Measurements from ENCODE around the gene TUBB4A. TPM values are rescaled to one million over a fixed set of nuclear protein-coding genes. Genes with fewer than 3 reads are reported as not detected.

TUBB4A gene
- total RNA-seq, 1 donor from 2014 or later, result 2.4 TPM

DNA sequence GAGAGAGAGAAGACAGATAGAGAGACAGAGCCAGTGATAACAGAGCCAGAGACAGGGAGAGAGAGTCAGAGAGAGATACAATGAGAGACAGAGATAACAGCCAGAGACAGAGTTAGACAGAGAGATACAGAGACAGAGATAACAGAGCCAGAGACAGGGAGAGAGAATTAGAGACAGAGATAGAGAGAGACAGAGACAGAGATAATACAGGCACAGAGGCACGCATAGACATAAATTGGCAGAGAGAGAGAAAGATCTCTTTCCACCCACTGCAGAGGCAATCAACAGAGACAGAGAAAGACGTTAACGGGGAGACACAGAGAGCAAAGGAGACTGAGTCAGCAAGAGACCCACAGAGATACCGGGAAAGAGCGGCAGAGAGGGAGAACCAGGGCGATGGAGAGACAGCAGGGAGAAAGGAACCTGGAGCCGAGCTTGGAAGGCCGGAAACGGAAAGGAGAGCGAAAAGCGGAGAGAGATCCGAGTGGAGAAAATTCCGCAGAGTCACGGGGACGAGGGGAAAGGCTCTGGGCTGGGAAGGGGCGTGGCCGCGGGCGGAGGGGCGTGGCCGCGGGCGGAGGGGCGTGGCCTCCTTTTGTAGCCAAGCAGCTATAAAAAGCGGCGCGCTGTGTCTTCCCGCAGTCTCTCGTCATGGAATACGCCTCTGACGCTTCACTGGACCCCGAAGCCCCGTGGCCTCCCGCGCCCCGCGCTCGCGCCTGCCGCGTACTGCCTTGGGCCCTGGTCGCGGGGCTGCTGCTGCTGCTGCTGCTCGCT is 28.5 kb upstream of the TUBB4A start, which contains the start of gene TNFSF9:
Gene TNFSF9 (plus strand): TSS at position 641 of the 777 bp plus-strand sequence. CDS start 11 bp downstream, at position 652.
- DNase-seq (ENCODE audit: low spot score), result peak; percentile 92
- peaks cover 47% of the 10 kb centered on the region for H3K27me3 Mint-ChIP-seq (ENCODE audit: insufficient read depth, low read depth)

DNA sequence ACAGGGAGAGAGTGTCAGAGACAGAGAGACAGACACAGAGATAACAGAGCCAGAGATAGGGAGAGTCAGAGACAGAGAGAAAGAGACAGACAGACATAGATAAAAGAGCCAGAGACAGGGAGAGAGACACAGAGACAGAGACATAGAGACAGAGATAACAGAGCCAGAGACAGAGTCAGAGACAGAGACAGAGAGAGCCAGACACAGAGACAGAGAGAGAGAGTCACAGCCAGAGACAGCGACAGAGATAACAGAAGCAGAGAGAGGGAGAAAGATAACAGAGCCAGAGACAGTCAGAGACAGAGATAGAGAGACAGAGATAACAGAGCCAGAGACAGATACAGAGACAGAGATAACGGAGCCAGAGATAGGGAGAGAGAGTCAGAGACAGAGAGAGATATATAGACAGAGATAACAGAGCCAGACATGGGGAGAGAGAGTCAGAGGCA is 27.9 kb upstream of the TUBB4A start:
- DNase-seq (ENCODE audit: low spot score), result no peak
- Histone ChIP-seq H3K27me3 (peaks cover 64% of the 10 kb centered on the region), H3K9ac (no peak overlapping the region), H3K9me3 (ENCODE audit: low read depth) (no peaks in the 10 kb centered on the region), H3K36me3 (no peaks in the 10 kb centered on the region), H3K4me3 (no peak overlapping the region), H3F3A (ENCODE audit: low read depth) (peaks cover 21% of the 10 kb centered on the region), H4K20me1 (ENCODE audit: low read depth) (peaks cover 11% of the 10 kb centered on the region), H3K27ac (no peak overlapping the region), H3K4me1 (peaks cover 9% of the 10 kb centered on the region), H3K79me2 (ENCODE audit: low read depth) (no peaks in the 10 kb centered on the region), H3K4me2 (peak overlapping the region; percentile 91), H2AFZ (replicated peaks) (no peak overlapping the region)
- H3K36me3 Mint-ChIP-seq, result peaks cover 2% of the 10 kb centered on the region
- H3K4me1 Mint-ChIP-seq, result peaks cover 25% of the 10 kb centered on the region
- peak overlapping the region; percentile 83 for H3K4me3 Mint-ChIP-seq
- H3K27me3 Mint-ChIP-seq (ENCODE audit: insufficient read depth, low read depth), result peaks cover 44% of the 10 kb centered on the region
- no peak overlapping the region for H3K27ac Mint-ChIP-seq
- H3K9me3 Mint-ChIP-seq, result peaks cover 2% of the 10 kb centered on the region
- TF ChIP-seq, protein P1, sequence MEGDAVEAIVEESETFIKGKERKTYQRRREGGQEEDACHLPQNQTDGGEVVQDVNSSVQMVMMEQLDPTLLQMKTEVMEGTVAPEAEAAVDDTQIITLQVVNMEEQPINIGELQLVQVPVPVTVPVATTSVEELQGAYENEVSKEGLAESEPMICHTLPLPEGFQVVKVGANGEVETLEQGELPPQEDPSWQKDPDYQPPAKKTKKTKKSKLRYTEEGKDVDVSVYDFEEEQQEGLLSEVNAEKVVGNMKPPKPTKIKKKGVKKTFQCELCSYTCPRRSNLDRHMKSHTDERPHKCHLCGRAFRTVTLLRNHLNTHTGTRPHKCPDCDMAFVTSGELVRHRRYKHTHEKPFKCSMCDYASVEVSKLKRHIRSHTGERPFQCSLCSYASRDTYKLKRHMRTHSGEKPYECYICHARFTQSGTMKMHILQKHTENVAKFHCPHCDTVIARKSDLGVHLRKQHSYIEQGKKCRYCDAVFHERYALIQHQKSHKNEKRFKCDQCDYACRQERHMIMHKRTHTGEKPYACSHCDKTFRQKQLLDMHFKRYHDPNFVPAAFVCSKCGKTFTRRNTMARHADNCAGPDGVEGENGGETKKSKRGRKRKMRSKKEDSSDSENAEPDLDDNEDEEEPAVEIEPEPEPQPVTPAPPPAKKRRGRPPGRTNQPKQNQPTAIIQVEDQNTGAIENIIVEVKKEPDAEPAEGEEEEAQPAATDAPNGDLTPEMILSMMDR (IDR thresholded peaks at IDR 0.05), result no peak
- no peak for TF ChIP-seq EZH2 (IDR thresholded peaks at IDR 0.05)
- no peak for TF ChIP-seq EZH2phosphoT487 (IDR thresholded peaks at IDR 0.05)

More for the DNA sequence above, 28.5 kb upstream of the TUBB4A start, which contains the start of gene TNFSF9:
- peaks cover 70% of the 10 kb centered on the region for H3K27me3 ChIP-seq
- H3K4me1 ChIP-seq, result peaks cover 9% of the 10 kb centered on the region
- peak within 1 kb of the TSS; percentile 52 for H3K4me3 ChIP-seq
- H3K27ac Mint-ChIP-seq, result no peak within 1 kb of the TSS
- H2AFZ ChIP-seq (replicated peaks), result peak within 1 kb of the TSS; percentile 86
- H3K27ac ChIP-seq, result no peak within 1 kb of the TSS
- peaks cover 11% of the 10 kb centered on the region for H4K20me1 ChIP-seq (ENCODE audit: low read depth)
- H3K4me3 Mint-ChIP-seq, result peak within 1 kb of the TSS; percentile 83
- H3K4me2 ChIP-seq, result peak within 1 kb of the TSS; percentile 91
- H3K9me3 ChIP-seq (ENCODE audit: low read depth), result no peaks in the 10 kb centered on the region
- H3K36me3 Mint-ChIP-seq, result peaks cover 2% of the 10 kb centered on the region
- TF ChIP-seq EZH2 (IDR thresholded peaks at IDR 0.05) (no peak), EZH2phosphoT487 (IDR thresholded peaks at IDR 0.05) (no peak)
- TF ChIP-seq, protein P1 (IDR thresholded peaks at IDR 0.05), result no peak
- peaks cover 21% of the 10 kb centered on the region for H3F3A ChIP-seq (ENCODE audit: low read depth)
- no peak within 1 kb of the TSS for H3K9ac ChIP-seq
- peaks cover 25% of the 10 kb centered on the region for H3K4me1 Mint-ChIP-seq
- no peaks in the 10 kb centered on the region for H3K36me3 ChIP-seq
- peaks cover 2% of the 10 kb centered on the region for H3K9me3 Mint-ChIP-seq
- H3K79me2 ChIP-seq (ENCODE audit: low read depth), result no peaks in the 10 kb centered on the region

DNA sequence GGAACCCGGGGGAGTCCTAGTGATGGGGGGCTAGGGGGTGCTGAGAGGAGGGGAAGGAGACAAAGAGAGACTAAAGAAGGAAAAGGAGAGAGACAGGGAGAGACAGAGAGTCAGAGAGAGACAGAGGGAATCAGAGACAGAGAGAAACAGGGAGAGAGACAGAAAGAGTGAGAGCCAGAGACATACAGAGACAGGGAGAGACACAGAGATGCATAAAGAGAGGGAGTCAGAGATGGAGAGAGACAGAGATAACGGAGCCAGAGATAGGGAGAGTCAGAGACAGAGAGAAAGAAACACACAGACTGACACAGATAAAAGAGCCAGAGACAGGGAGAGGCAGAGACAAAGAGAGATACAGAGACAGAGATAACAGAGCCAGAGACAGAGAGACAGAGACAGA is 27.2 kb upstream of the TUBB4A start:
- no peak overlapping the region for H3K4me2 ChIP-seq
- H3K9ac ChIP-seq, result no peak overlapping the region
- Mint-ChIP-seq H3K4me3 (peak overlapping the region; percentile 83), H3K4me1 (peaks cover 23% of the 10 kb centered on the region), H3K27me3 (ENCODE audit: insufficient read depth, low read depth) (peaks cover 39% of the 10 kb centered on the region), H3K9me3 (peaks cover 2% of the 10 kb centered on the region), H3K36me3 (peaks cover 2% of the 10 kb centered on the region), H3K27ac (no peak overlapping the region)
- H3F3A ChIP-seq (ENCODE audit: low read depth), result peaks cover 21% of the 10 kb centered on the region
- no peak for DNase-seq (ENCODE audit: low spot score)
- no peak overlapping the region for H2AFZ ChIP-seq (replicated peaks)
- peaks cover 11% of the 10 kb centered on the region for H4K20me1 ChIP-seq (ENCODE audit: low read depth)
- H3K4me3 ChIP-seq, result no peak overlapping the region
- H3K27ac ChIP-seq, result no peak overlapping the region
- H3K9me3 ChIP-seq (ENCODE audit: low read depth), result no peaks in the 10 kb centered on the region
- no peaks in the 10 kb centered on the region for H3K36me3 ChIP-seq
- no peaks in the 10 kb centered on the region for H3K79me2 ChIP-seq (ENCODE audit: low read depth)
- peaks cover 58% of the 10 kb centered on the region for H3K27me3 ChIP-seq
- peaks cover 9% of the 10 kb centered on the region for H3K4me1 ChIP-seq
- TF ChIP-seq, protein P1 (IDR thresholded peaks at IDR 0.05), result no peak
- TF ChIP-seq EZH2 (IDR thresholded peaks at IDR 0.05), result no peak
- TF ChIP-seq EZH2phosphoT487 (IDR thresholded peaks at IDR 0.05), result no peak
